A549 (cell line): Measurements from ENCODE around the gene PDK3.

Experiments
- CHD4 ChIP-seq: fragments of 200-600 bp; sonication (generic); IDR thresholded peaks from 2 replicates; pipeline ENCODE4 v1.6.1; 2016; ENCODE audit warnings: antibody characterized with exemption, mild to moderate bottlenecking, borderline replicate concordance
- EHMT2 ChIP-seq: fragments of 200-600 bp; sonication (generic); IDR thresholded peaks from 2 replicates; pipeline ENCODE4 v1.6.1; 2016; ENCODE audit warnings: antibody characterized with exemption, low read depth, mild to moderate bottlenecking, moderate library complexity
- EP300 ChIP-seq, 2 experiments: fragments of >200 bp; sonication (Bioruptor Twin); formaldehyde crosslinking; IDR thresholded peaks; 2 replicates in 1 of 2; 3 replicates in 1 of 2; pipeline ENCODE4 v1.6.1; 2016 to 2017
- HDAC2 ChIP-seq: fragments of 200-600 bp; sonication (generic); IDR thresholded peaks from 2 replicates; pipeline ENCODE4 v1.6.1; 2016
- HOXA7 ChIP-seq: fragments of 250-450 bp; sonication (Bioruptor Pico); IDR thresholded peaks from 2 replicates; pipeline ENCODE4 v1.5.0; 2020; ENCODE audit warnings: mild to moderate bottlenecking, moderate library complexity
- KDM1A ChIP-seq: fragments of 200-600 bp; sonication (generic); IDR thresholded peaks from 2 replicates; pipeline ENCODE4 v1.6.1; 2016; ENCODE audit warnings: low read depth, mild to moderate bottlenecking
- KDM5A ChIP-seq: fragments of 200-600 bp; sonication (generic); IDR thresholded peaks from 2 replicates; pipeline ENCODE4 v1.6.1; 2016; ENCODE audit warnings: antibody characterized with exemption, mild to moderate bottlenecking
- MAFK ChIP-seq: fragments of 450-650 bp; IDR thresholded peaks from 2 replicates; pipeline ENCODE4 v1.6.1; 2014; ENCODE audit not compliant: partially characterized antibody
- NPAS2 ChIP-seq: fragments of 250-450 bp; sonication (Bioruptor Pico); IDR thresholded peaks from 2 replicates; pipeline ENCODE4 v1.8.0; 2022; ENCODE audit warnings: mild to moderate bottlenecking, moderate library complexity, borderline replicate concordance
- POLR2A ChIP-seq: IDR thresholded peaks from 2 replicates; pipeline ENCODE4 v1.6.1; 2012; ENCODE audit warnings: mild to moderate bottlenecking, low read length
- TF ChIP-seq, protein P1 (sequence below): fragments of >200 bp; sonication (Bioruptor Twin); formaldehyde crosslinking; IDR thresholded peaks from 3 replicates; pipeline ENCODE4 v1.5.1; 2016
- TF ChIP-seq, protein P2 (sequence below): IDR thresholded peaks from 2 replicates; pipeline ENCODE4 v1.6.1; 2012; ENCODE audit warnings: low read depth, borderline replicate concordance
- TF ChIP-seq, protein P3 (sequence below): fragments of 450-650 bp; IDR thresholded peaks from 2 replicates; pipeline ENCODE4 v1.6.1; 2014; ENCODE audit warnings: antibody characterized with exemption
- TF ChIP-seq, protein P4 (sequence below): fragments of 250-450 bp; sonication (Bioruptor Pico); IDR thresholded peaks from 2 replicates; pipeline ENCODE4 v1.5.0; 2020; ENCODE audit warnings: low read depth, mild to moderate bottlenecking, moderate library complexity

DNA sequence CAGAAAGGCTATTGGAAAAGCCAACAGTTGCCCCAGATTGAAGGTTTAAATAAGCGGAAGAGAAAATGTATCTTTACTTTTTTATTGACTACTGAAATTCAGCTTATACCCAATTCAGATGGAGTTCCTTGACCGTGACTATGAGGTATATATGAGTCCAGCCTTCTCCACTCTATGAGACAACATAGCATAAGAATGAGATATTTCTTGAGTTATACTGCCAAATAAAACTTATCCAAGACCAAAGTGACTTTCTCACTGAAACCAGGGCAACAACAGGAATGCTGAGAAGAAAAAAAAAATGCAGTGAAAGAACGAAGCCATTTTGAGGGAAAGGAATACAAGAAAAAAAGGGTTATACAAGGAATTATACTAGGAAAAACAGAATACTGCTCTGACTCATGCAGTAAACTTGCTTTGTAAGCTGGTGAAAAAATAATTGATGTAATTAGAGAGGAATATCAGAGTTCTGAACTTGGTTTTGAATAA is 16.3 kb upstream of the PDK3 start:
- TF ChIP-seq NPAS2 (CRISPR knock-in tag) (no peak), EHMT2 (no peak), CHD4 (no peak), MAFK (no peak), POLR2A (no peak), KDM1A (no peak), KDM5A (no peak), HOXA7 (CRISPR knock-in tag) (no peak), HDAC2 (no peak), EP300 (IDR thresholded peaks at IDR 0.05) (no peak)
- TF ChIP-seq, protein P1, sequence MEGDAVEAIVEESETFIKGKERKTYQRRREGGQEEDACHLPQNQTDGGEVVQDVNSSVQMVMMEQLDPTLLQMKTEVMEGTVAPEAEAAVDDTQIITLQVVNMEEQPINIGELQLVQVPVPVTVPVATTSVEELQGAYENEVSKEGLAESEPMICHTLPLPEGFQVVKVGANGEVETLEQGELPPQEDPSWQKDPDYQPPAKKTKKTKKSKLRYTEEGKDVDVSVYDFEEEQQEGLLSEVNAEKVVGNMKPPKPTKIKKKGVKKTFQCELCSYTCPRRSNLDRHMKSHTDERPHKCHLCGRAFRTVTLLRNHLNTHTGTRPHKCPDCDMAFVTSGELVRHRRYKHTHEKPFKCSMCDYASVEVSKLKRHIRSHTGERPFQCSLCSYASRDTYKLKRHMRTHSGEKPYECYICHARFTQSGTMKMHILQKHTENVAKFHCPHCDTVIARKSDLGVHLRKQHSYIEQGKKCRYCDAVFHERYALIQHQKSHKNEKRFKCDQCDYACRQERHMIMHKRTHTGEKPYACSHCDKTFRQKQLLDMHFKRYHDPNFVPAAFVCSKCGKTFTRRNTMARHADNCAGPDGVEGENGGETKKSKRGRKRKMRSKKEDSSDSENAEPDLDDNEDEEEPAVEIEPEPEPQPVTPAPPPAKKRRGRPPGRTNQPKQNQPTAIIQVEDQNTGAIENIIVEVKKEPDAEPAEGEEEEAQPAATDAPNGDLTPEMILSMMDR = no peak
- TF ChIP-seq, protein P2, sequence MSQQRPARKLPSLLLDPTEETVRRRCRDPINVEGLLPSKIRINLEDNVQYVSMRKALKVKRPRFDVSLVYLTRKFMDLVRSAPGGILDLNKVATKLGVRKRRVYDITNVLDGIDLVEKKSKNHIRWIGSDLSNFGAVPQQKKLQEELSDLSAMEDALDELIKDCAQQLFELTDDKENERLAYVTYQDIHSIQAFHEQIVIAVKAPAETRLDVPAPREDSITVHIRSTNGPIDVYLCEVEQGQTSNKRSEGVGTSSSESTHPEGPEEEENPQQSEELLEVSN = no peak
- TF ChIP-seq, protein P3, sequence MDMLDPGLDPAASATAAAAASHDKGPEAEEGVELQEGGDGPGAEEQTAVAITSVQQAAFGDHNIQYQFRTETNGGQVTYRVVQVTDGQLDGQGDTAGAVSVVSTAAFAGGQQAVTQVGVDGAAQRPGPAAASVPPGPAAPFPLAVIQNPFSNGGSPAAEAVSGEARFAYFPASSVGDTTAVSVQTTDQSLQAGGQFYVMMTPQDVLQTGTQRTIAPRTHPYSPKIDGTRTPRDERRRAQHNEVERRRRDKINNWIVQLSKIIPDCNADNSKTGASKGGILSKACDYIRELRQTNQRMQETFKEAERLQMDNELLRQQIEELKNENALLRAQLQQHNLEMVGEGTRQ = no peak
- TF ChIP-seq, protein P4, sequence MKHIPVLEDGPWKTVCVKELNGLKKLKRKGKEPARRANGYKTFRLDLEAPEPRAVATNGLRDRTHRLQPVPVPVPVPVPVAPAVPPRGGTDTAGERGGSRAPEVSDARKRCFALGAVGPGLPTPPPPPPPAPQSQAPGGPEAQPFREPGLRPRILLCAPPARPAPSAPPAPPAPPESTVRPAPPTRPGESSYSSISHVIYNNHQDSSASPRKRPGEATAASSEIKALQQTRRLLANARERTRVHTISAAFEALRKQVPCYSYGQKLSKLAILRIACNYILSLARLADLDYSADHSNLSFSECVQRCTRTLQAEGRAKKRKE (CRISPR knock-in tag) = no peak
